Nephron (organoid): ENCODE data around the gene NUP50.
A peak's percentile ranks its signal among the peaks of the same experiment; 100 is the strongest.
"Not testable (repeated sequence)": the region's sequence is repeated elsewhere in the genome, so short reads cannot be mapped to it uniquely, and the experiment has no call there.

ENCODE experiments used
- H3K27ac Mint-ChIP-seq, 3 experiments: 2 replicates each; pipeline ENCODE4 v1.8.0; 2020; ENCODE audit warnings: mixed read lengths in 3 of 3, mild to moderate bottlenecking in 2 of 3, moderate library complexity in 1 of 3
- H3K27me3 Mint-ChIP-seq: 2 replicates; pipeline ENCODE4 v1.8.0; 2021; ENCODE audit warnings: low read depth, mild to moderate bottlenecking, moderate library complexity, mixed read lengths
- H3K36me3 Mint-ChIP-seq: 2 replicates; pipeline ENCODE4 v1.8.0; 2020; ENCODE audit warnings: low read depth, mixed read lengths
- H3K4me1 Mint-ChIP-seq: 2 replicates; pipeline ENCODE4 v1.8.0; 2020; ENCODE audit warnings: mixed read lengths
- H3K4me3 Mint-ChIP-seq, 3 experiments: 2 replicates each; pipeline ENCODE4 v1.8.0; 2020; ENCODE audit warnings: mild to moderate bottlenecking in 3 of 3, mixed read lengths in 3 of 3, moderate library complexity in 2 of 3
- H3K9me3 Mint-ChIP-seq: 2 replicates; pipeline ENCODE4 v1.8.0; 2020; ENCODE audit warnings: mixed read lengths
- TF ChIP-seq, protein P1 (sequence below), 3 experiments: fragments of 200-600 bp; sonication (generic); IDR thresholded peaks; one replicate each; pipeline ENCODE4 v1.5.0; 2021; ENCODE audit warnings: antibody characterized with exemption in 3 of 3; ENCODE audit not compliant: unreplicated experiment in 3 of 3

The NUP50 gene

DNA sequence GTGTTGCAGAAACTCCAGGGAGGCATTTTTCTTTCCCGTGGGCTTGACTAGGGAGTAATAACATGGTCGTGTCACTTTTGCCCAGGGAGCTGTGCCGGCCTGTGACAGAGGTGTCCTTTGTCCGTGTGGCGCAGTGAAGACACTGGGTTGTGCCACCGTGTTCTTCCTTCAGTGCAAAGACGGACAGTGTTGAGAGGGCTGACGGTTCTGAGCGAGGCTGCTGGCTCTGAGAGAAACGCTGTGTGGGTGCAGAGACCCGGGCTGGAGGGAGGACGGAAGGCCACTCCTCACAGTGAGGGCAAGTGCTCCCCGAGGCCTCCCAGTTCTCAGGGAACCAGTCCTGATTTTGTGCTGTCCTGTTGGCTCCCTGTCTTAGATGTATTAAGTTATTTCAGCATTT is 20.2 kb downstream of the NUP50 start:
- H3K4me1 Mint-ChIP-seq: no peaks in the 10 kb centered on the region
- H3K27ac Mint-ChIP-seq: no peak overlapping the region
- no peaks in the 10 kb centered on the region for H3K9me3 Mint-ChIP-seq
- H3K4me3 Mint-ChIP-seq: no peak overlapping the region
- no peaks in the 10 kb centered on the region for H3K27me3 Mint-ChIP-seq
- peaks cover 83% of the 10 kb centered on the region for H3K36me3 Mint-ChIP-seq
- TF ChIP-seq, protein P1, sequence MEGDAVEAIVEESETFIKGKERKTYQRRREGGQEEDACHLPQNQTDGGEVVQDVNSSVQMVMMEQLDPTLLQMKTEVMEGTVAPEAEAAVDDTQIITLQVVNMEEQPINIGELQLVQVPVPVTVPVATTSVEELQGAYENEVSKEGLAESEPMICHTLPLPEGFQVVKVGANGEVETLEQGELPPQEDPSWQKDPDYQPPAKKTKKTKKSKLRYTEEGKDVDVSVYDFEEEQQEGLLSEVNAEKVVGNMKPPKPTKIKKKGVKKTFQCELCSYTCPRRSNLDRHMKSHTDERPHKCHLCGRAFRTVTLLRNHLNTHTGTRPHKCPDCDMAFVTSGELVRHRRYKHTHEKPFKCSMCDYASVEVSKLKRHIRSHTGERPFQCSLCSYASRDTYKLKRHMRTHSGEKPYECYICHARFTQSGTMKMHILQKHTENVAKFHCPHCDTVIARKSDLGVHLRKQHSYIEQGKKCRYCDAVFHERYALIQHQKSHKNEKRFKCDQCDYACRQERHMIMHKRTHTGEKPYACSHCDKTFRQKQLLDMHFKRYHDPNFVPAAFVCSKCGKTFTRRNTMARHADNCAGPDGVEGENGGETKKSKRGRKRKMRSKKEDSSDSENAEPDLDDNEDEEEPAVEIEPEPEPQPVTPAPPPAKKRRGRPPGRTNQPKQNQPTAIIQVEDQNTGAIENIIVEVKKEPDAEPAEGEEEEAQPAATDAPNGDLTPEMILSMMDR (IDR thresholded peaks at IDR 0.05; ENCODE audit: unreplicated experiment in 3 of 3): no peak

DNA sequence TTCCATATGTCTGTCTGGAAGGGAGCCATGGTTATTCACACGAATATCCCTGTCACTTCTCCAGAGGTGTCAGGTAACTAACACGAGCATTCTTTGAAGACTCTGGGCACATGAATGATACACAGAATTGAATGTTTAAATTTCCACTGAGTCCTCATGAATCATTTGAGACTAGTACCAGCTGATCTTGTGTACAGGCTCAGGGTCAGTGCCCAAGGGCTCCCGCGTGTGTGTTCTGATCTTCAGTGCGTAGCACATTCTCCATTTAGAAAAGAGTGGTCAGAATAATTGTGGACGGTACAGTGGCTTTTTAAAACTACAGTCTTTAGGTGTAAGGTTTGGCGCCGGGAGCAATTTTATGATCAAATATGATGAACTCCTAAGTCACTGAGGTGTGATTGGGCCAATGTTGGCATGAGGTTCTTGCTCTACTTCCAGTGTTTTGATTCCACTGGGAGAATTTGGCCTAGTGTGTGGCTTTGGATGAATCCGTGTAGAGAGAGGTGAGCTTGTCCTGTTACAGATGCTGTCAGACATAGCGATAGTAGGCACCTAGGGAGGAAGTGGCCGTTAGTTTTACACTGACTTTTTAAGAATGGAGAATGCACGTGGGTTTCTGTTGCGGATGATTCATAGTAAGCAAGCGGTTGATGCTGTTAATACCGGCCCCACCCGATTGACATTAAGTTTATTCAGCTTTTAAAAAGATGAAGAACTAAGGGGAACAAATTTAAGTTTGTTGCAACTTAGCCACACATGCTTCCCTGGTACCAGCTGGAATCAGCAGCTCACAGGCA is 22.2 kb downstream of the NUP50 start:
- H3K4me1 Mint-ChIP-seq: no peaks in the 10 kb centered on the region
- H3K27me3 Mint-ChIP-seq: no peaks in the 10 kb centered on the region
- TF ChIP-seq, protein P1 (IDR thresholded peaks at IDR 0.05; ENCODE audit: unreplicated experiment in 3 of 3): no peak
- no peak overlapping the region for H3K27ac Mint-ChIP-seq
- H3K4me3 Mint-ChIP-seq: no peak overlapping the region
- H3K36me3 Mint-ChIP-seq: peaks cover 65% of the 10 kb centered on the region
- no peaks in the 10 kb centered on the region for H3K9me3 Mint-ChIP-seq

DNA sequence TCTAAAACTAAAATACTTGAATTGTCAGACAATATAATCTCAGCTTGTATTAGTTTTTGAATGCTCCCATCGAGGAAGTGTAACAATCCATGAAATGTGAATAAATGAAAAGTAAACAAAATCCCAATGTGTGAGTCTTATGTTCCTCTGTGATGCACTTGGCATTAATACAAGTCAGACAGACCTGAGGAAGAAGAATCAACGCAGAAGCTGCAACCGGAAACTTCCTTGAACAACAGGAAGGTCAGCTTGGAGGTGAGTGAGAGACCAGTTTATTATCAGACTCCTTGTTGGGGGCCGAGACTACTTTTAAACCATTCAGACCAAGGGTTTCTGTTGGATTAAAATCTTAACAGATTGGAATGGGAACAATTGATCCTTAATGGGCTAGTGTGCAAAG is 24.2 kb downstream of the NUP50 start:
- H3K27ac Mint-ChIP-seq: peak overlapping the region in 2 of 3 experiments; percentile 3 to 40
- TF ChIP-seq, protein P1 (IDR thresholded peaks at IDR 0.05; ENCODE audit: unreplicated experiment in 3 of 3): no peak
- H3K4me3 Mint-ChIP-seq: no peak overlapping the region
- H3K4me1 Mint-ChIP-seq: no peaks in the 10 kb centered on the region
- no peaks in the 10 kb centered on the region for H3K9me3 Mint-ChIP-seq
- H3K36me3 Mint-ChIP-seq: peaks cover 51% of the 10 kb centered on the region
- no peaks in the 10 kb centered on the region for H3K27me3 Mint-ChIP-seq

DNA sequence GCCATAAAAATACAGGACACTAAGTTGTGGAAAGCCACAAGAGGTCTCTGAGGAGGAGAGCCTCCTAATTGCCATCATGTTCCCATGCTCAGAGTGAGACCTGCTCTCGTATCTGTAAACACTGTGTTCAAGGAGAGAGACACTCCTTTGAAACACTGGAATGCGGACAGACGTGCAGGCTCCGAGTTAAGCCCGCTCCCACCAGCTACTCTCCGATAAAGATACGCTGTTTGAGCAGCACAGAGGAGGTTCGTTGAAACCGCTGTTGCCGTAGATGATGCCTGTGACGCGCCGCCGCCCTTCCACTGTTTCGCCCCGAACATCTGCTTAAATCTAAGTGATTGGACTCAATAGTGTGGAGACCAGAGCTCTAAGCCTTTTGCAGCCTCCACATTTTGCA is 25.1 kb downstream of the NUP50 start:
- TF ChIP-seq, protein P1 (IDR thresholded peaks at IDR 0.05; ENCODE audit: unreplicated experiment in 3 of 3): no peak
- Mint-ChIP-seq H3K27me3 (no peaks in the 10 kb centered on the region), H3K9me3 (no peaks in the 10 kb centered on the region)

DNA sequence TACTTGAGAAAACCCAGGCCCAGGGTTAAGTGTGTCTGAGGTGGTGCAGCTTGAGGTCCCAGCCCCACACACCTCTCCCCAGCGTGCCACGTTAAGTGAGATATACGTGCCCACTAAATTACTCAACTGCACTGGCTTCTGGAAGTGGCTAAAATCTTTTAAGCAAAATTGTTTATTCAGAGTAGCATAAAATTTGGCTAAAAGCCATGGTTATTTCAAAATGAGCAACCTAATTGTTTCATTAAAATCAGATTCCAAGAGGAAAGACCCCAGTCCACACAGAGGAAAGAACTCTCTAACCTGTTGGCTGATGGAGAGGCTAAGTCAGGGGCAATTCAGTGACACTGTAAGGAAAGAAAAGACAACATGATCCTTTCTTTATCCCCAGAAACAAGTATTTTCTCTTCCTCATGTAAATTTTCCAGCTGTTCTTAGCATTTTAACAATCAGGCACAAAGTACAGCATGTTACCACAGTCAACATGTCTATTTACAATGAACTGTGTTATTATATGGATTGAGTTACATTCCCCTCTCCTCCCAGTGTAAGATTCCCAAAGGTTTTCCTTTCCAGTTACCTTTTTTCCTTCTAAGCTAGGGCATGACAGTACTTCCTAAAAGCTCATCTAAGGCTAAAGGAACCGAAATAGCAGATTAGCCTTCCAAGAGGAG is 26.6 kb downstream of the NUP50 start:
- H3K9me3 Mint-ChIP-seq: no peaks in the 10 kb centered on the region
- H3K27me3 Mint-ChIP-seq: no peaks in the 10 kb centered on the region
- H3K27ac Mint-ChIP-seq: no peak overlapping the region
- TF ChIP-seq, protein P1 (IDR thresholded peaks at IDR 0.05; ENCODE audit: unreplicated experiment in 3 of 3): no peak
- H3K4me3 Mint-ChIP-seq: no peak overlapping the region
- no peaks in the 10 kb centered on the region for H3K4me1 Mint-ChIP-seq
- H3K36me3 Mint-ChIP-seq: peaks cover 27% of the 10 kb centered on the region

More for the DNA sequence above, 25.1 kb downstream of the NUP50 start:
- peaks cover 42% of the 10 kb centered on the region for H3K36me3 Mint-ChIP-seq
- H3K4me3 Mint-ChIP-seq: no peak overlapping the region
- no peaks in the 10 kb centered on the region for H3K4me1 Mint-ChIP-seq
- H3K27ac Mint-ChIP-seq: no peak overlapping the region

DNA sequence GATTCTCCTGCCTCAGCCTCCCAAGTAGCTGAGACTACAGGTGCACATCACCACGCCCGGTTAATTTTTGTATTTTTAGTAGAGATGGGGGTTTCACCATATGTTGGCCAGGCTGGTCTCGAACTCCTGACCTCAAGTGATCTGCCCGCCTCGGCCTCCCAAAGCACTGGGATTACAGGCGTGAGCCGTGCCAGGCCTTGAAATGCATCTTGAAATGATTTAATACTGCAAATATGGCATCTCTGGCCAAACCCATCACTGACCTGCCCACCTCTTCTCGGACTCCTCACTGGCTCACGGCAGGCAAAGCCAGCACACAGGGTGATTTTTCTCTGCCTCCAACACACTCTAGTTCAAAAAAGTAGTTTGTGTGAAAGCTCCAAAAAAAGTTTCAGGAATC is 28.0 kb downstream of the NUP50 start:
- not testable (repeated sequence) for H3K4me3 Mint-ChIP-seq, H3K27me3 Mint-ChIP-seq, H3K9me3 Mint-ChIP-seq, H3K4me1 Mint-ChIP-seq, H3K27ac Mint-ChIP-seq
- H3K36me3 Mint-ChIP-seq: peaks cover 19% of the 10 kb centered on the region
